Fibroblast of lung (primary cell): ENCODE results near the gene PTGFR. TPM values are rescaled to one million over a fixed set of nuclear protein-coding genes. Genes with fewer than 3 reads are reported as not detected.

Experiments
- DNase-seq, 2 donors: peaks; one replicate each; pipeline versions ENCODE4 v3.0.0 to v3.0.0-alpha.2; 2010; ENCODE audit warnings: low read depth in 2 of 2
- H2AFZ ChIP-seq: 2 replicates; pipeline ENCODE4 v1.5.1; 2012; ENCODE audit warnings: low read length, control low read depth, inconsistent platforms
- H3K27ac ChIP-seq: 2 replicates; pipeline ENCODE4 v1.5.1; 2011; ENCODE audit warnings: low read length, control low read depth; ENCODE audit not compliant: insufficient read depth
- H3K27me3 ChIP-seq: 2 replicates; pipeline ENCODE4 v1.5.1; 2011; ENCODE audit warnings: mild to moderate bottlenecking, low read length; ENCODE audit not compliant: control insufficient read depth, insufficient read depth
- H3K36me3 ChIP-seq: 2 replicates; pipeline ENCODE4 v1.5.1; 2011; ENCODE audit warnings: low read length; ENCODE audit not compliant: control insufficient read depth, insufficient read depth
- H3K4me1 ChIP-seq: 2 replicates; pipeline ENCODE4 v1.5.1; 2011; ENCODE audit warnings: low read length; ENCODE audit not compliant: control insufficient read depth, insufficient read depth; ENCODE audit errors: extremely low read depth
- H3K4me2 ChIP-seq: 2 replicates; pipeline ENCODE4 v1.5.1; 2011; ENCODE audit warnings: low read length, control low read depth; ENCODE audit not compliant: insufficient read depth; ENCODE audit errors: extremely low read depth
- H3K4me3 ChIP-seq, 4 experiments: fragments of 200-600 bp in 1 of 4; sonication (generic) in 1 of 4; replicated peaks in 1 of 4; 2 replicates each; pipeline ENCODE4 v1.5.1; 2011 to 2016; ENCODE audit warnings: low read length in 4 of 4, low read depth in 3 of 4, mild to moderate bottlenecking in 3 of 4, control low read depth in 2 of 4, inconsistent platforms in 1 of 4, mixed read lengths in 1 of 4; ENCODE audit not compliant: insufficient read depth in 1 of 4; ENCODE audit errors: control extremely low read depth in 1 of 4
- H3K79me2 ChIP-seq: 2 replicates; pipeline ENCODE4 v1.5.1; 2012; ENCODE audit warnings: mild to moderate bottlenecking, low read length, inconsistent platforms; ENCODE audit not compliant: control insufficient read depth, insufficient read depth
- H3K9ac ChIP-seq: 2 replicates; pipeline ENCODE4 v1.5.1; 2011; ENCODE audit warnings: mild to moderate bottlenecking, low read length, control low read depth; ENCODE audit not compliant: insufficient read depth
- H3K9me3 ChIP-seq: 2 replicates; pipeline ENCODE4 v1.5.1; 2012; ENCODE audit warnings: low read depth, low read length; ENCODE audit not compliant: control insufficient read depth, insufficient read depth
- H4K20me1 ChIP-seq: 2 replicates; pipeline ENCODE4 v1.5.1; 2011; ENCODE audit warnings: low read length; ENCODE audit not compliant: control insufficient read depth, insufficient read depth; ENCODE audit errors: extremely low read depth
- EZH2 ChIP-seq: IDR thresholded peaks from 2 replicates; pipeline ENCODE4 v1.5.1; 2012; ENCODE audit warnings: low read length, control low read depth, mild to moderate bottlenecking; ENCODE audit errors: missing control alignments
- polyA plus RNA-seq, 2 donors: library from polyadenylated mRNA; depleted of rRNA in 1 of 2; stranded (reverse) in 1 of 2; unstranded in 1 of 2; fragments of >200 nt; gene quantifications; 2 replicates each; pipeline ENCODE4 v1.2.1, GENCODE V29; 2011 to 2012; ENCODE audit warnings: missing spikeins in 1 of 2
- total RNA-seq: library from RNA; depleted of rRNA; stranded (reverse); fragments of >200 nt; gene quantifications from 2 replicates; pipeline ENCODE4 v1.2.1, GENCODE V29; 2014
- TF ChIP-seq, protein P1 (sequence below), 2 donors: IDR thresholded peaks in 1 of 2; conservative IDR thresholded peaks in 1 of 2; 1 replicate in 1 of 2; 2 replicates in 1 of 2; pipeline ENCODE4 v1.5.1; 2011 to 2012; ENCODE audit warnings: low read length in 2 of 2, control low read depth in 1 of 2, inconsistent platforms in 1 of 2, low read depth in 1 of 2, mild to moderate bottlenecking in 1 of 2

The PTGFR gene
- total and polyA plus RNA-seq, 2 donors (not counting 1 experiment from before 2014, with no cell fraction given) = 4.1 to 32.7 TPM

DNA sequence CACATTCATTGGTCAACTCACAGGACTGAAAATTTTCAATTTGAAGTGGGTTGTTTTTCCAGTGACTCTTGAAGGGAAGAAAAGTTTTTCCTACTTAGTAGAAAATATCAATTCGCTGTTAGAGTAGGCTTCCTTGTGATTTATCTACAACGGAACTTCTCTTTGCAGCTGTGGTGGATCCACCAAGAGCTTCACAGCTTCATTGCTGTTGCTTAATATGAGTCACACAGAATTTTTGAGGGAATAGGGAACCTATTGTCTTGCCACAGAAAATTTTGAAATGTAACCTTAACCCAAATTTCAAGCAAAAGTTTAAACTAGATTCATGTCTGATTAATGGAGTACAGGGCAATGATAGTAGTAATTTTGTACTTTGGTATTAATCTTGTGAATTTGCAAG, 71.1 kb downstream of the PTGFR start:
- Histone ChIP-seq H3K9ac (no peak overlapping the region), H3K27me3 (no peaks in the 10 kb centered on the region), H3K27ac (no peak overlapping the region), H3K4me3 (no peak overlapping the region), H3K4me1 (no peaks in the 10 kb centered on the region), H3K4me2 (no peak overlapping the region), H4K20me1 (no peaks in the 10 kb centered on the region), H3K79me2 (no peaks in the 10 kb centered on the region), H2AFZ (no peak overlapping the region), H3K9me3 (no peaks in the 10 kb centered on the region), H3K36me3 (no peaks in the 10 kb centered on the region)
- peak in 1 of 2 donors; percentile 11 for DNase-seq
- TF ChIP-seq, protein P1, sequence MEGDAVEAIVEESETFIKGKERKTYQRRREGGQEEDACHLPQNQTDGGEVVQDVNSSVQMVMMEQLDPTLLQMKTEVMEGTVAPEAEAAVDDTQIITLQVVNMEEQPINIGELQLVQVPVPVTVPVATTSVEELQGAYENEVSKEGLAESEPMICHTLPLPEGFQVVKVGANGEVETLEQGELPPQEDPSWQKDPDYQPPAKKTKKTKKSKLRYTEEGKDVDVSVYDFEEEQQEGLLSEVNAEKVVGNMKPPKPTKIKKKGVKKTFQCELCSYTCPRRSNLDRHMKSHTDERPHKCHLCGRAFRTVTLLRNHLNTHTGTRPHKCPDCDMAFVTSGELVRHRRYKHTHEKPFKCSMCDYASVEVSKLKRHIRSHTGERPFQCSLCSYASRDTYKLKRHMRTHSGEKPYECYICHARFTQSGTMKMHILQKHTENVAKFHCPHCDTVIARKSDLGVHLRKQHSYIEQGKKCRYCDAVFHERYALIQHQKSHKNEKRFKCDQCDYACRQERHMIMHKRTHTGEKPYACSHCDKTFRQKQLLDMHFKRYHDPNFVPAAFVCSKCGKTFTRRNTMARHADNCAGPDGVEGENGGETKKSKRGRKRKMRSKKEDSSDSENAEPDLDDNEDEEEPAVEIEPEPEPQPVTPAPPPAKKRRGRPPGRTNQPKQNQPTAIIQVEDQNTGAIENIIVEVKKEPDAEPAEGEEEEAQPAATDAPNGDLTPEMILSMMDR (conservative IDR thresholded peaks at IDR 0.05 in 1 of 2, IDR thresholded peaks at IDR 0.05 in 1 of 2; ENCODE audit: low read depth in 1 of 2, low read length in 2 of 2) = no peak
- no peak for TF ChIP-seq EZH2

DNA sequence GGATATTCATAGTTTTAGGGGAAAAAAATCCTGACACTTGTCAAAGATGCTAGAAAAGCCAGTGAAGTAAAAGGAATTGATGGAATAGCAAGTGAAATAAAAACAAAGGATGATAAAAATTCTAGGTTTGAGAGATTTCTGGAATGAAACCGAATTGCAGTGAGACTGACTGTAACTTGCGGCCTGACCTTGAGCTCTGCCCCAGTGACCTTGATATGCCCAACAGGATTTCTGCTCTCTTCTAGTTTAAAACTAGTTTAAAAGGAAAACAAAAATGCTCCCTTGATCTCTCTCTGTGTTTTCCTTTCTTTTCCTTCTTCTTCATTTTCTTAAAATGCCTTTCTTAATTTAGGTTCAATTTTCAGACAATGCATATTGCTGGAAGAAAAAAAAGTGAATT, 74.6 kb downstream of the PTGFR start:
- Histone ChIP-seq H3K4me1 (no peaks in the 10 kb centered on the region), H3K4me3 (no peak overlapping the region), H3K27me3 (no peaks in the 10 kb centered on the region), H3K4me2 (no peak overlapping the region), H4K20me1 (no peaks in the 10 kb centered on the region), H3K9me3 (no peaks in the 10 kb centered on the region), H3K79me2 (no peaks in the 10 kb centered on the region), H3K36me3 (no peaks in the 10 kb centered on the region), H3K9ac (no peak overlapping the region), H3K27ac (no peak overlapping the region), H2AFZ (no peak overlapping the region)
- DNase-seq = no peak
- TF ChIP-seq EZH2 = no peak
- TF ChIP-seq, protein P1 (conservative IDR thresholded peaks at IDR 0.05 in 1 of 2, IDR thresholded peaks at IDR 0.05 in 1 of 2; ENCODE audit: low read depth in 1 of 2, low read length in 2 of 2) = no peak

DNA sequence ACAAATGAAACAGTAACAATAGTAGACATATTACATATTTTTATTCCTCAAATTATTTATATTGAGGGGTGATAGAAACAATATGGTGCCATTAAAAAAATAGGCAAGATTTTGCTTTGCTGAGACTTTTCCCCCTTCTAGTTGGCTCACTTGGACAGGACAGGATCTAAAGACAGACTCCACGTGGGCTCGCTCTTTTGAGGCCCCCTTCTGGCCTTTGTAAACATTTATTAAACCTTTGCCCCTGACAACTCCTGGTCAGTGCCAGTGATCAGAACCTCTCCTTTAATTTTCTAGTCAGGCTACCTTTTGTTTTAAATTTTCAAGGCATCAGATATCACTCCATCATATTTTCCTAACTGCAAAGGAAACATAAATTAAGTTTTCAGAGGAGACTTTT, 79.8 kb downstream of the PTGFR start:
- no peaks in the 10 kb centered on the region for H3K4me1 ChIP-seq
- H3K9me3 ChIP-seq = no peaks in the 10 kb centered on the region
- no peak overlapping the region for H3K4me3 ChIP-seq
- no peak overlapping the region for H2AFZ ChIP-seq
- H3K4me2 ChIP-seq = no peak overlapping the region
- TF ChIP-seq, protein P1 (conservative IDR thresholded peaks at IDR 0.05 in 1 of 2, IDR thresholded peaks at IDR 0.05 in 1 of 2; ENCODE audit: low read depth in 1 of 2, low read length in 2 of 2) = no peak
- TF ChIP-seq EZH2 = no peak
- no peak overlapping the region for H3K27ac ChIP-seq
- DNase-seq = no peak
- no peaks in the 10 kb centered on the region for H3K36me3 ChIP-seq
- no peaks in the 10 kb centered on the region for H4K20me1 ChIP-seq
- H3K79me2 ChIP-seq = no peaks in the 10 kb centered on the region
- no peak overlapping the region for H3K9ac ChIP-seq
- no peaks in the 10 kb centered on the region for H3K27me3 ChIP-seq
